GM19240 (cell line): ENCODE data around the gene TPCN2.
A peak's percentile ranks its signal among the peaks of the same experiment; 100 is the strongest.

Experiments
- DNase-seq: peaks from one replicate; pipeline ENCODE4 v3.0.0; 2011; ENCODE audit warnings: low spot score; ENCODE audit not compliant: insufficient read length

The TPCN2 gene

DNA sequence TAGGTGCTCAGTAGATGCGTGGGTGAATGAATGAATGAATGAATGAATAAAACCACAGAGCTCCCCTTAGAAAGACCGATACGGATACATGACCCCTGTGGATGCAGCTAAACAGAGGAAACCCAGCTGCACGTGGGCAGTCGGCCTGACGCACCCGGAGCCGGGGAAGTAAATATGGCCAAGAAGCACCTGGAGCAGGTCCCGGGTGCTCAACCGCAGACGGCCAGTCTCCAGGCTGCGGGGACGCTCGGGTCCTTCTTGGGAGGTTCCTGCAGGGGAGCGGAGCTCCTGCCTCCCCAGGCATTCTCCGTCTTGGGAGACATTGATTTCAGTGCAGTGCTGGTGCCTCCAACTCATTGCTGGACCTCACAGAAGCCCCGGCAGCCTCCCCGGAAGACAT is 11.7 kb upstream of the TPCN2 start:
- DNase-seq: no peak

- no peak for DNase-seq
These were observed 11.2 kb upstream of the TPCN2 start for GRCh38 chr11:69037544-69037943.

DNA sequence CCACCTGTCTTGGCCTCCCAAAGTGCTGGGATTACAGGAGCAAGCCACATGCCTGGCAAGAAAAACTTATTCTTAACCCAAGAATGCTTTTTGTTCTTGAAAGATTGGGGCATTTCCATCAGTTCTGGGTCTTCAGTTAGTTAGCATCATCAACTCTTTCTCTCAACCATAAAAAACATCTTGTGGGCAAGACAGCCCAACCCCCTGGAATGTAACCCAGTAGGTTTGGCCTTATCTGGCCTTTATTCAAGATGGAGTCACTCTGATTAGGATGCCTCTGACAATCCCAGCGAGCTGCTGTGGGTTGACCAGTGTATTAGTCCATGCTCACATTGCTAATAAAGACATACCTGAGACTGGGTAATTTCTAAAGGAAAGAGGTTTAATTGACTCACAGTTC is 9.2 kb upstream of the TPCN2 start:
- no peak for DNase-seq

DNA sequence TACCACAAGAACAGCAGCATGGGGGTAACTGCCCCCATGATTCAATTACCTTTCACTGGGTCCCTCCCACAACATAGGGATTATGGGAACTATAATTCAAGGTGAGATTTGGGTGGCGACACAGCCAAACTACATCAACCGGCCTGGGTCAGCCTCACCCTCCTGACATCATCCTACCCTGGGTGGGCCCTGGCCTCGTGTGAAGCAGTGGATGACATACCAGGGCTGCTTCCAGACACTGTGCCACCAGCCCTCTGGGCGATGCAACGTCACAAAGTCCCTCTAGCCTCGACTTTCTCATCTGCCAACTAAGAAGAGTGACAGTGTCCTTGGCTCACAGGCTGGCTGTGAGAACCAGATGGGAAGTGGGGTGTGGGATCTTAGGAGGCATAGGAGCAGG is 8.7 kb upstream of the TPCN2 start:
- no peak for DNase-seq

- no peak for DNase-seq
These were observed 8.0 kb upstream of the TPCN2 start for GRCh38 chr11:69040581-69041260.

- DNase-seq: no peak
These were observed 7.2 kb upstream of the TPCN2 start for GRCh38 chr11:69041516-69041915.

GRCh38 chr11:69044111-69045013 is 4.4 kb upstream of the TPCN2 start:
- DNase-seq: no peak

GRCh38 chr11:69048031-69048693 is 570 bp upstream of the TPCN2 start:
- DNase-seq: no peak

GRCh38 chr11:69049490-69049867 is 747 bp downstream of the TPCN2 start:
- DNase-seq: no peak

- DNase-seq: no peak
These were observed 2.1 kb downstream of the TPCN2 start for GRCh38 chr11:69050592-69051380.

DNA sequence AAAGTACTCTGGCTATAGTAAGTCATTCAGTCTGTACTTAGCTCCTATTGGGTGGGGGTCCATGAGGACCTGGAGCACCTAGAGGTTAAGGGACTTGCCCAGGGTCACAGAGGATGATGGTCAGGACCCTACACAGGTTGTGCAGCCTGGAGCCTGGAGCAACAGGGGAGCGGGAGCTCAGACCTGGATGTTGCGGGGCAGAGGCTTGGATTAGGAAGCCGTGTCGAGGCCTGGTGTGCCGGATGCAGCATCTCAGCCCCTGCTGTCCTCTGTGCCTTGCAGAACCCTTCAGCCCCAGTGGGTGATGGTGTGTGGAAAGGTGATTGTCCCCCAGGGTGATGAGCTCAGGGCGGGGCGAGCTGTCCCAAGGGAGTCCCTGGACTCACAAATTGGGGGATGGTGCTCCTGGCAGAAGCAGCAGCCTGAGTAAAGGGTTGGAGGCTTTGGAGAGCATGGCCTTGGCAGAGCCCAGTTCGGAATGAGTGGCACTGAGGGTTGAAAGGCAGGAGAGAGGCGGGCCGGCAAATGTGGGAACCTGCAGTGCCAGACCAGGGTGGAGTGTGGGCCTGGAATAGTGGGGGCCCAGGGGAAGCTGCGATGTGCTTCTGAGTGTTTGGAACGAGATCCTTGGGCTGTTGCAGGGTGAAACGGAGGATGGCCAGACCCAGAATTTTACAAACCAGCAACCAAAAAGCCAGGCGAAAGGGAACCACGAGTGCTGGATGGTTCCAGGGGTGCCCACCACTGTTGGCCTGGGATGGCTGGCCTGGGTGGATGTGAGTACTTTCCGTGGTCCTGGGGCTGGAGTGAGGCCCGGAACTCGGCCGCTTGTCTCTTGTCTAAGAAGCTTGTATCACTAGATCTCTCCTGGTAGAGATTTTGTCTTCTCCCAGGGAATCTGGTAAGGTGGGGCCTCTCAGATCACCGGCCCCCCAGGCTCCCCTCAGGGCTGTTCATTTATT is 2.9 kb downstream of the TPCN2 start:
- no peak for DNase-seq

- no peak for DNase-seq
These were observed 3.8 kb downstream of the TPCN2 start for GRCh38 chr11:69052343-69053168.

DNA sequence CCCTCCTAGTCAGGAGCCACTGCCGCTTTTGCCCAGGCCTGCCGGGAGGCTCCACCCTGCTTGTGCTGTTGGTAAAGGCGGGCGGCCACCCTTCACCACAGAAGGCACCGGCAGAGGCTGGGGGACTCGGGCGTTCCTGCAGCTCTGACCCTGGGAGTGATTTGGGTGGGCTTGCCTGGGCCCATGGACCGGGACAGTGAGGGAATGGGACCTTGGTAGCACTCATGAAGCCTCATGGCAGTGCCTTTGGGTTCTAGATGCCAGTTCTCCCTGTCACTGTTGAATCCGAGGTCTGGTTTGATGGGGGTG is 4.4 kb downstream of the TPCN2 start:
- DNase-seq: no peak

GRCh38 chr11:69053546-69054396 is 5.0 kb downstream of the TPCN2 start:
- DNase-seq: no peak

DNA sequence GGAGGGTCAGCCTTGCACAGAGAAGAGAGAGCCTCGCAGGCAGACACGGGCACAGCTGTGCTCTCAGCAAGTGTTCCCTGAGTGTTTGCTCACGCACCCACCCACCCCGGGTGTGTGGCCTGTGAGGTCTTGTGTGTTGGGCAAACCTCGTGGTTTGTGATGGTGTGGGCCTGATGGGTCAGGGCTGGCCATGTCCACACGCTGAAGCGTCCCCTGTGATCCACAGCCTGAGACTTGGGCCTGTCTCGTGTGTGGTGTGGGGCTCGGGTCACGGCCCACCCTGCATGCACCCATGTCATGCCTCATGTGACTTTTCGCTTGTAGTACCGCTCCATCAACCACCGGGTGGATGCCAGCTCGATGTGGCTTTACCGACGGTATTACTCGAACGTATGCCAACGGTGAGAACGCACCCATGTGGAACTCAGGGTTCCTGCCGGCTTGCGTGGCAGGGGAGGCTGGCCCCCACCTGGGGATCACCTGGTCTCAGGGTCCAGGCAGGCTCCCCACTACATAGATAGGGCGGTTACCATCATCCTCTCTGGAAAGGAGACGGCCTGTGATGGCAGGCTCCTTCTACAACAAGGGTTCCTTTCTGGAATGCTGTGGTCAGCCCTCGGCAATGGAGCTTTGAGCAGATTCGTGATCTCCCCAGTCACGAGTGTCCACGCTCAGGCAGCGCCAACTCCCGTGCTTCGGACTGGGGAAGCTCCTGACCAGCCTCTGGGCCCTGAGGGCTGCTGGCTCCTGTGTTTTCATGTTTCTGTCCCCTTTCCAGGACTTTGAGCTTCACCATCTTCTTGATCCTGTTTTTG is 5.9 kb downstream of the TPCN2 start:
- no peak for DNase-seq

DNA sequence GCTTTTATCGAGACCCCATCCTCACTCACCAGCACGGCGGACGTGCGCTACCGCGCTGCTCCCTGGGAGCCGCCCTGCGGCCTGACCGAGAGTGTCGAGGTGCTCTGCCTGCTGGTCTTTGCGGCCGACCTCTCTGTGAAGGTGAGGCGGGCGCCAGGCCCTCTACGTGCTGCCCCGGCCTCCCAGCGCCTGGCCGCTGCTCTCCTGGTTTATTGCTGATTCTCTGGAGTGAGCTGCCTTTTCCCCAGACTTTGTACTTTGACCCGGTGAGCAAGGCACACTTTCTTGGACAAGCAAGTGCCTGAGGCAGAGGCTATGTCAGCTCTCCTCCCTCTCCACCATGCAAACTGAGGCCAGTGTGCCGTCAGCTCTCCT is 6.5 kb downstream of the TPCN2 start:
- no peak for DNase-seq

GRCh38 chr11:69055598-69056516 is 7.1 kb downstream of the TPCN2 start:
- DNase-seq: peak; percentile 88
